HepG2 (cell line): ENCODE data around the gene PTMA. TPM values are rescaled to one million over a fixed set of nuclear protein-coding genes. Genes with fewer than 3 reads are reported as not detected.

ENCODE experiments used
- ESRRA ChIP-seq: sonication (generic); formaldehyde crosslinking; IDR thresholded peaks from 2 replicates; pipeline ENCODE4 v1.5.1; 2020; ENCODE audit warnings: mild to moderate bottlenecking, low read depth, missing genetic modification reagents
- FOSL2 ChIP-seq: sonication (generic); formaldehyde crosslinking; IDR thresholded peaks from 2 replicates; pipeline ENCODE4 v1.4.0; 2020; ENCODE audit warnings: missing genetic modification reagents
- GZF1 ChIP-seq: sonication (generic); formaldehyde crosslinking; IDR thresholded peaks from 2 replicates; pipeline ENCODE4 v1.5.1; 2020; ENCODE audit warnings: mild to moderate bottlenecking, missing genetic modification reagents
- HBP1 ChIP-seq: IDR thresholded peaks from 2 replicates; pipeline ENCODE4 v1.6.1; 2016; ENCODE audit warnings: low read depth, control low read depth
- HMGA1 ChIP-seq: sonication (generic); formaldehyde crosslinking; conservative IDR thresholded peaks from 2 replicates; pipeline ENCODE4 v1.4.0; 2020; ENCODE audit warnings: missing genetic modification reagents
- NCOA2 ChIP-seq: sonication (generic); formaldehyde crosslinking; IDR thresholded peaks from 2 replicates; pipeline ENCODE4 v1.8.0; 2022; ENCODE audit warnings: inconsistent platforms
- PLSCR1 ChIP-seq: sonication (generic); formaldehyde crosslinking; IDR thresholded peaks from 2 replicates; pipeline ENCODE4 v1.5.0; 2020; ENCODE audit warnings: missing genetic modification reagents, mild to moderate bottlenecking, borderline replicate concordance
- POLR2G ChIP-seq: fragments of 200-400 bp; formaldehyde crosslinking; IDR thresholded peaks from 2 replicates; pipeline ENCODE4 v1.6.1; 2018; ENCODE audit warnings: mild to moderate bottlenecking, low read depth, low read length, moderate library complexity
- SRSF9 ChIP-seq: fragments of 200-400 bp; formaldehyde crosslinking; IDR thresholded peaks from 2 replicates; pipeline ENCODE4 v1.6.1; 2018; ENCODE audit warnings: borderline replicate concordance, mild to moderate bottlenecking, low read depth, low read length; ENCODE audit not compliant: insufficient read depth, poor library complexity, severe bottlenecking
- TERF1 ChIP-seq: sonication (generic); formaldehyde crosslinking; IDR thresholded peaks from 2 replicates; pipeline ENCODE4 v1.8.0; 2022; ENCODE audit warnings: mild to moderate bottlenecking, missing genetic modification reagents, moderate library complexity
- ZC3H13 ChIP-seq: sonication (generic); formaldehyde crosslinking; IDR thresholded peaks from 2 replicates; pipeline ENCODE4 v1.8.1; 2023; ENCODE audit warnings: mild to moderate bottlenecking, missing genetic modification reagents, moderate library complexity
- ZNF101 ChIP-seq: sonication (generic); formaldehyde crosslinking; IDR thresholded peaks from 2 replicates; pipeline ENCODE4 v1.4.0; 2020; ENCODE audit warnings: mild to moderate bottlenecking, low read depth, missing genetic modification reagents, borderline replicate concordance
- ZNF367 ChIP-seq: sonication (generic); formaldehyde crosslinking; IDR thresholded peaks from 2 replicates; pipeline ENCODE4 v1.4.0; 2020; ENCODE audit warnings: missing genetic modification reagents, borderline replicate concordance
- ZNF432 ChIP-seq: sonication (generic); formaldehyde crosslinking; IDR thresholded peaks from 2 replicates; pipeline ENCODE4 v1.5.0; 2020; ENCODE audit warnings: missing genetic modification reagents, mild to moderate bottlenecking, borderline replicate concordance
- ZNF484 ChIP-seq: sonication (generic); formaldehyde crosslinking; IDR thresholded peaks from 2 replicates; pipeline ENCODE4 v1.5.1; 2020; ENCODE audit warnings: mild to moderate bottlenecking, low read depth, missing genetic modification reagents, borderline replicate concordance
- ZNF616 ChIP-seq: sonication (generic); formaldehyde crosslinking; IDR thresholded peaks from 2 replicates; pipeline ENCODE4 v1.5.0; 2020; ENCODE audit warnings: low read depth, mild to moderate bottlenecking, missing genetic modification reagents
- ZNF687 ChIP-seq: sonication (generic); formaldehyde crosslinking; IDR thresholded peaks from 2 replicates; pipeline ENCODE4 v1.5.1; 2020; ENCODE audit warnings: mild to moderate bottlenecking, missing genetic modification reagents, moderate library complexity
- ZNF788 ChIP-seq: sonication (generic); formaldehyde crosslinking; IDR thresholded peaks from 2 replicates; pipeline ENCODE4 v1.5.0; 2020; ENCODE audit warnings: mild to moderate bottlenecking, missing genetic modification reagents, borderline replicate concordance
- ZNF883 ChIP-seq: sonication (generic); formaldehyde crosslinking; IDR thresholded peaks from 2 replicates; pipeline ENCODE4 v1.5.1; 2020; ENCODE audit warnings: mild to moderate bottlenecking, missing genetic modification reagents; ENCODE audit errors: not compliant biosample characterization
- ZSCAN9 ChIP-seq: IDR thresholded peaks from 2 replicates; pipeline ENCODE4 v1.6.1; 2016; ENCODE audit warnings: borderline replicate concordance
- ZXDC ChIP-seq: sonication (generic); formaldehyde crosslinking; IDR thresholded peaks from 2 replicates; pipeline ENCODE4 v1.5.0; 2020; ENCODE audit warnings: mild to moderate bottlenecking, missing genetic modification reagents
- polyA plus RNA-seq, 8 experiments: library from polyadenylated mRNA; depleted of rRNA in 3 of 8; stranded (reverse) in 7 of 8; unstranded in 1 of 8; fragments of >200 nt; fragmentation: Illumina TruSeq in 4 of 8; extraction: Trizol in 4 of 8; gene quantifications; 2 replicates each; pipeline versions ENCODE4 v1.2.1 to v1.2.3, GENCODE V29; 2011 to 2016; ENCODE audit warnings: low read depth in 4 of 8, missing spikeins in 1 of 8, mixed read lengths in 1 of 8; ENCODE audit not compliant: insufficient read depth in 1 of 8
- total RNA-seq, 5 experiments: library from RNA; depleted of rRNA; stranded (reverse); fragments of >200 nt; fragmentation: Illumina TruSeq; extraction: Trizol; gene quantifications; 2 replicates each; pipeline ENCODE4 v1.2.3, GENCODE V29; 2016; ENCODE audit warnings: low read depth in 1 of 5

The PTMA gene
- total and polyA plus RNA-seq, 2 of the 13 experiments (the other 11 are each of a cell fraction or from before 2014, with no cell fraction given) = 190 to 1,086 TPM

- no peak for TF ChIP-seq ZNF687
- TF ChIP-seq PLSCR1 (CRISPR knock-in tag) = no peak
- no peak for TF ChIP-seq NCOA2 (CRISPR knock-in tag)
- TF ChIP-seq ESRRA (CRISPR knock-in tag) = no peak
- no peak for TF ChIP-seq ZNF484
- TF ChIP-seq ZNF883 (CRISPR knock-in tag) = no peak
- 0 out of 2 replicates have a peak, but pooled peaks have one; percentile 8 for TF ChIP-seq GZF1 (CRISPR knock-in tag)
- no peak for TF ChIP-seq HMGA1
- no peak for TF ChIP-seq ZC3H13 (CRISPR knock-in tag)
- no peak for TF ChIP-seq POLR2G
- TF ChIP-seq ZXDC (CRISPR knock-in tag) = no peak
- TF ChIP-seq HBP1 (CRISPR knock-in tag) = no peak
- TF ChIP-seq ZNF367 = no peak
- TF ChIP-seq ZSCAN9 (CRISPR knock-in tag) = no peak
- TF ChIP-seq FOSL2 (CRISPR knock-in tag) = no peak
- TF ChIP-seq ZNF616 (CRISPR knock-in tag) = no peak
- no peak for TF ChIP-seq ZNF788
- no peak for TF ChIP-seq TERF1 (CRISPR knock-in tag)
- no peak for TF ChIP-seq ZNF101
- TF ChIP-seq ZNF432 = no peak
- no peak for TF ChIP-seq SRSF9
Observed at GRCh38 chr2:231707625-231707926, 749 bp upstream of the PTMA start (continued).
